NCI-H128 (cell line): ENCODE results near the gene ZBTB2.
A peak's percentile ranks its signal among the peaks of the same experiment; 100 is the strongest.
"Not testable (repeated sequence)": the region's sequence is repeated elsewhere in the genome, so short reads cannot be mapped to it uniquely, and the experiment has no call there.

Source experiments
- DNase-seq: peaks from one replicate; lab custom pipeline; 2025; ENCODE audit not compliant: unreplicated experiment; lab: John Stamatoyannopoulos, UW

The ZBTB2 gene

DNA sequence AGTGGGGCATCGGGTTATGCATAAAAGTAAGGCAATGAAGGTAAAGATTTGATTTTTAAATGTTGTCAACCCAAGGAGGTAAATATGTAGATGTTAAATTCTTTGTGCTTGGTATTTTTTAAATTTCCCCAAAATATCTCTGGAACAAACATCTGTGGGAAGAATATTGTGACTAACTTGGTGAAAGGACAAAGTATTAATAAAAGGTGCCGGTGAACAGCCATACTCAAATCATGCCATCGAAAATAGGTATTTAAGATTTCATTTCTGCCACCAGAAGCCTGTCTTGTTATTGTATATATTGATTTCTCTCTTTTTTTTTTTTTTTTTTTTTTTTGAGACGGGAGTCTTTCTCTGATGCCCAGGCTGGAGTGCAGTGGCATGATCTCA lies 12.6 kb upstream of the ZBTB2 start:
- DNase-seq: no peak

DNA sequence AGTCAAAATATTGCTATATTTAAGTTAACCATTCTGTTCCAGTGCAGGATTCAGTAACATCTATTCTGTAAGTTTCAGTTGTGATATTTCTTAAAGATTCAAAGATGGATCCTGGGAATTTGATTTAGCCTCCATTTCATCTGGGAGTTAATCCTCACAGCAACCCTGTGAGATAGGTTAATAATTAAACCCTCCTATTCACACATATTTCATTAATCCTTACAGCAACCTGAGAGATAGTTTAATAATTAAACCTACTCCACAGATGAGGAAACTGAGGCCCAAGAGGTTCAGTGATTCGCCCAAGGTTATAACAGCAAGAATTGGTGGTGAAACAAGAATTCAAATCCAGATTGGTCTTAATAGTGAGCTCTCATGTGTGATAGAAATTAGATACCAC lies 10.9 kb upstream of the ZBTB2 start:
- DNase-seq: no peak

DNA sequence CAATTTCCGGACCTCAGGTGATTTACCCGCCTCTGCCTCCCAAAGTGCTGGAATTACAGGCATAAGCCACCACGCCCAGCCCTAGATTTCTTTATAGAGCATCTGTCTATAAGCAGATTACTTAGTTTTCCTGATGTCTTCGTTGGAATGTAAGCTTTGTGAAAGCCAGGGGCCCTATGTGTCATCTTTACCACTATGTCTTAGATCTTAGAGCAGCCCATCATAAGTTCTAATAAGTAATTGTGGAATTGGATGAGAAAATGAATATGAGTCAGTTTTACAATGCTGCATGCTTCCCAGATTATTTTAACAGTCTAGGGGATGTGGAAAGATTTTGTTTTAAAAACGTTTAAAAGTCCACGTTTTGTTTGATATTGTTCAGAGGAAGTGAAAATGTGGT lies 9.1 kb upstream of the ZBTB2 start:
- DNase-seq: no peak

DNA sequence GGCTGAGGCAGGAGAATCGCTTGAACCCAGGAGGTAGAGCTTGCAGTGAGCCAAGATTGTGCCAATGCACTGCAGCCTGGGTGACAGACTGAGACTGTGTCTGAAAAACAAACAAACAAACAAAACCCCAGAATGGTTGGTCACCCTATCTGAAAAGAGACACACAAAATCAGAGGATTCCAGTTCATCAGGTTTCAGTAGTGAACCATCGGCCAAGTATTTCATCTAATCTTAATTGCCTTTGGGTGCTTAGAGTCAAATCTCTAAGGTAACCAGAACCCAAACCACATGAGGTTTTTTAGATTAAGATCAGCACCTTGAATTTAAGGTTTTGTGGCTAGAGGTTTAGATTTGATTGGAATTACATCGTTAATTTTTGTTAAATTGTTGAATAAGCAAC lies 8.3 kb upstream of the ZBTB2 start:
- no peak for DNase-seq

DNA sequence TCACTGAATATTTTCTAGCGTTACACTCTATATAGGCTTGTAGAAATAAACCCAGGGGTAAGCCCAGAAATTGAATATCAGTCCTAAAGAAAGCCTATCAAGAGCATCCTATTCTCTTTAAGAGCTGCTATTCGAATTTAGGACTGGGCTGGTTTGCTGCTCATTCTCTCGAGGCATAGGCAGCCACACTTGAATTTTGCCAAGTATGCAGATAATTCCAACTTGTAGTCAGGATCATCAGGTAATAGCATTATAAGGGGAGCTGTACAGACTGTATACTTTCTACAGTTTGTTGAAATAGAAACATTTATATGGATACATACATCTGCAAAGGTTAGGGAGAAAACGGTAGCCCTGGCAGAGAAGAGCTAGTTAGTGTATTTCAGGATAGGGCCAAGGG lies 2.1 kb upstream of the ZBTB2 start:
- DNase-seq: no peak

DNA sequence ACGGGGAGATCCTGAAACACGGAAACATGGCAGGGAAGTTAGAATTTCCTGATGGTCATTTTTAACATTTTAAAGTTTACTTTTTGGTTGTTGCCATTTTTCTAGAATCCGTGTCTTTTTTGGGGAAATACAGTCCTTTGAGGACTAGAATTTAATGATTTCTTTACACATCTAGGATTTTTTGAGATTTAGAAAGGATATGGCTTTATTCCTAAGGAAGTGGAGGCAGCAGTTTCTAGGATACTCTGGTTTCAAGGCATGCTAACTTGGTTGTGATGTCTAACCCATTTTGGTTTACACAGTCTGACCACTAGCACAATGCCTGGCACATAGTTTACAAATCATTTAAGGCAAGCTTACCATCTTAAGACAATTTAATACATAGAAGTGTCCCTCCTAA lies 1.1 kb upstream of the ZBTB2 start:
- DNase-seq: no peak

DNA sequence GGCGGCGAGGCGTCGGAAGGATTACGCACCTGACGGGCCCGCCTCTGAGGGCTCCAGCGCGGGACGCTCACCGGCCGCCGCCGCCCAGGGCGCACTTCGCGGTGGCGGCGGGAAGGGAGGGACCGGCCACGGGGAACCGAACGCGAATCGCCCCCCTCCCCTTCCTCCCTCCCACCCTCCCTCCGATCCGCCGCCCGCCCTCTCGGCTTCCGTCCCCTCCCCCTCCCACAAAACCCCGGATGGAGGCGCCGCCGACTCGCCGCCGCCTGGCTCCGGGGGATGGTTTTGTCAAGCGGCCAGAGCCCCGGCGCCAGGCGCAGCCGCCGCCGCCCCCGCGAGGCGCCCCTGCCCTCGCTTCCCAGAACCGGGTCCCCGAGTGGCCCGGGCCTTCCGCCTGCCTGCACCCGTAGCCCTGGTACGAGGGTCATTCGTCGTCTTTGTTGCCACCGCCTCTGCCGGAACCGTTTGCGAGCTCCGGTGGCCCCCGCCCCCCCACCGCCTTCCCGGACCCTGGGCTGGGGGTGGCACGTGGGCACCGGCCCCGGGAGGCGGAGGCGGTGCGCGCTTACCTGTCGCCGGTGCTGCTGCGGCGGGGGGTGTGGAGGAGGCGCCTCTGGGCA lies 398 bp downstream of the ZBTB2 start:
- no peak for DNase-seq

DNA sequence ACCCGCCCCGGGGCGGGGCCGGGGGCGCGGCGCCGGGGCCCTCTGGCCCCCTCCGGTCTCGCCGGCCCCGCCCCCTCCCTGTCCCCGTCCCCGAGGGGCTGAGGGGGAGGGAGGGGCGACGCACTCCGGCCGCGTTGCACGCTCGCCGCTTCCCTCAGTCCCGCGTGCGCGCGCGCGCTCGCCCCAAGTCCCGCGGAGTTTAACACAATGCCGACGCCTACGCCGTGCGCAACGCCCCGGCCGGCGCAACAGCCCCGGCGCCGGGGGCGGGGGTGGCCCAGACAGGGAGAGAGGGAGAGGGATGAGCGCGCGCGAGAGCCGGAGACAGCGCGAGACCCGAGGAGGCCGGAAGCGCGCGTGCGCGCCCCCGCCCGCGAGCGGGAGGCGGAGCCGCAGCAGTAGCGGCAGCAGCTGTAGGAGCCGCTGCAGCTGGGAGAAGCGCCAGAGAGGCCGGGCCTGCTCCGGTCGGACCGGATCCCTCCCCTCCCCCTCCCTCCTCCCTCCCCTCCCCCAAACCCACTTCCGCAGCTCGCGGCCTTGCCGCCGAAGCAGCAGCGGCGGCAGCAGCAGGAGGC lies 996 bp downstream of the ZBTB2 start:
- DNase-seq: peak; percentile 95

DNA sequence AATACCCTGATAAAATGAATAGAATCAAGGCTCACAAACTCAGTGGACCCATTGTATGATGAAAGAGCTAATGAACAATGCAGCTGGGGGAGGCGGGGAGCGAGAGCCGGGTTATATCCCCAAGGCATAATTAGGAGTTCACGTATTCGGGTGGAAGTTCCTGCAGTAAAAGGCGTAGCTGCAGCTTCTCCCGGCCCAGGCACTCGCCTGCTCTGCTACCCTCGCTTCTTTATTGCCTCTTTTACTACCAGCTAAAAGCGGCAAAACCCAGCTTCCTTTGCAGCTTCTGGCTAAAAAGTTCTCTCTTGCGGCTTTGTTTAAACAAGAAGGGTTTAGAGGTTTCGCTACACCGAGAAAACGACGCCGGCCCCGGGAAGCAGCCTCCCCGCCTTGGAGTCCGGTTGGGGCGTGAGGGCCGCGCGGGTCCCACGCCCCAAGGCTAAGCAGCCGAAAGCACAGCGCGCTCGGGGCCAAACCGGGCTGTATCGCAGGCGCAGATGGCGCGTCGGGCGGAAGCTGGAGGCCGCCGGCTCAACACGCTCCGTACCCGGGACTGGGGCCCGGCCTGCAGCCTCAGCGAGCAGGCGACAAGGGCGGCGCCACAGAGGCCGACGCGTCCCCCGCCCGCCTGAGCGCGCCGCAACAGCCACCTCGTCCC lies 1.6 kb downstream of the ZBTB2 start:
- no peak for DNase-seq

DNA sequence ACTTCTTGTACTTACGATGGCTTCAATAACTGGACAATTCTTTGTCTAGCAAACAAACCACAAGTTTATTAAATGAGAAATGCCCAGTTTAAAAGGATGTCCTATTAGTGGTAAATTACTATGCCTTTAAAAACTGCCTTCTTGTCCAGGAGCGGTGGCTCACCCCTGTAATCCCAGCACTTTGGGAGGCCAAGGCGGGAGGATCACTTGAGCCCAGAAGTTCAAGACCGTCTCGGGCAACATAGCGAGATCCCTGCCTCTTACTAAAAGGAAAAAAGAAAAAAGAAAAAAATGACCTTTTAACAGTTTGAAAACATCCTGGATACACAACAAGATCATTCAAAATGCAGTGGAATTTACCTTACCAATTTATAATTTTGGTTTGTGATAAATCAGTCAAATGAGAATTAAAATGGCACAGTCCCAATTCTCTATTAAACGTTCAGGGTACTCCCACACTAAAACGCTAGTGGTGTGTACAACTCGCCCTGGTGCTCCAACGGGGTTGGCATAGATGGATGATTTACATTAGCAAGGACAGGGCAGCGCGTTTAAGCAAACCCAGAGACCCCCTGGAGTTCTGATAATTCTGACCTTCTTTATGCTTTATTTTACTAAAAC lies 2.3 kb downstream of the ZBTB2 start:
- no peak for DNase-seq

DNA sequence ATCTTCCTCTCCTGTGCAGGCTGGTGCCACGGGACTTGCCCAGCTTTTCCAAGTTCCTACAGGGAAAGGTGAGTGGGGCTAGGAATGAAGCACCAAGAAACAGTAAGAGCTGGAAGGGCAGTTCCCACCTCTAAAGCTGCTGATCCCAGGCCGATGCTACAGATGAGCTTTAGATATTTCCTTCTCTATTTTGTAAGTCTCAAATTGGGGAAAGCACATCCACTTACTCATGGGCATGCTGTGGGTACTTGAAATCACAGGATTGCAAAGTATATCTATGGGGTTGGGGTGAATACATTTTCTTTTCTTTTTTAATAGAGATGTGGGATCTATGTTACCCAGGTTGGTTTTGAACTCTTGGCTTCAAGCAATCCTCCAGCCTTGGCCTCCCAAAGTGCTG lies 3.1 kb downstream of the ZBTB2 start:
- no peak for DNase-seq

DNA sequence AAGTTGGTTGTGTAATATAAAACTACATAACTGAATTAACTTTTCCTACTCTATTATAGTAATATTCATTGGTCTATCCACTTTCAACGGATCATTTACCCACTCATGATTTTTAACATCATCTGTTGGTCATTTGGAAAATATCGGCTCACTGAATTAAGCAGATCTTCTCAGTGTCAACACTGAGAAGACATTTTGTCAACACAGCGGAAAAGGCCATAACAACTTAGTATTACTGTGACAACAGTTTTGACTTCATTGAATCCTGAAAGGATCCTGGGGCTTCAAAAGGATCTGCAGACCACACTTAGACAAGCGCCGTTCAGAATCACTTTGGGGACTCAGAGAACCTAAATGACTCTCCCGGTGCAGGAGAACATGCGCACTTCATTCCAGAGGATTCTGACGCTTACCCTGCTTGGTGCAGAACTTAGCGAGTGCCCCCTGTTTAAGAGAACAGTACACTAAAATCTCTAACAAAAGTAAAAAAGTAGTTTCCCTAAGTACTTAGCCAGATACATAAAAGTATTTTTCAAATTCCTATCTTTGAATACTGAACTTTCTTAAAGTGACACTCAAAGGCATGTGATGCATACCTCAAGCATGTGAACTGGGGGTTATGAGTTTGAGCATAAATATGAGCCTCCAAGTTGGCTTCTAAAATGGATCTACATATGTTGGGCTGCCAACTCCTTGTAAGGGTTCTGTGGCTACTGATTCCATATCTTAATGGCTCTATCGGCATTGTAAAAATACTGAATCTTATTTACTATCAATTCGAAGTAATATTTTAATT lies 4.0 kb downstream of the ZBTB2 start:
- DNase-seq: no peak

DNA sequence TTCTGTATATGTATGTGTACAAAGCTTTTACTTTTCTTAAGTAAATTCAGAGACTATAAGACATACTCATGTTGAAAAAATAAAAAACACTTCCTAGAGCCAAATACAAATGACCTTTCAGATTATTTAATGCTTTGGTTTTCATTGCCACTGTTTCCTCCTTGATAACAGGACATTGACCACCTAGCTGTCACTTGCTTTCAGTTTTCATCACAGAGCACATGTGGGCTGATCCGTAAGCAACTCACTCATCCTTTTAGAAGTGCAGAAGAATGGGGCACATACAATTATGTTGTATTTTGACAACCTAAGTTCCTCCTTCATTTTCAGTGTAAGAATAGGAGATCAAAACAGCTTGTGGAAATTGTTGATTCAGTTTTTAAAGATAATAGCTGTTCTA lies 6.2 kb downstream of the ZBTB2 start:
- no peak for DNase-seq

DNA sequence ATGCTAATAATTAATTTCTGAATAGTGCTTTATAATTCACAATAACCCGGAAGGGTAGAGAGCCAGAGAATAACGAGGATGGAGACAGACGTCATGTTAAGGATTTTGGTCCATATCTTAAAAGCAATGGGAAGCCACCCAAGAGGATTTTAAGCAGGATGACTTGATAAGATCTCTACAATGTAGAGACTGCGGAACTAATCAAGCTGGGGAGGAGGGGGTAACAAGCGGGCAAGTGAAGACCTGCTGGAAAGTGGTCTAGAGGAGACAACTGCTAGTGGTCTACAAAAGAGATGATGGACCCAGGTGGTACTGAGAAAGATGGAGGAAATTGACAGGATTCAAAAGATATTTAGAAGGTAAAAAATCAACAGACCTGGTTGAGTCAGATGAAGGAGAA lies 7.2 kb downstream of the ZBTB2 start:
- DNase-seq: no peak

DNA sequence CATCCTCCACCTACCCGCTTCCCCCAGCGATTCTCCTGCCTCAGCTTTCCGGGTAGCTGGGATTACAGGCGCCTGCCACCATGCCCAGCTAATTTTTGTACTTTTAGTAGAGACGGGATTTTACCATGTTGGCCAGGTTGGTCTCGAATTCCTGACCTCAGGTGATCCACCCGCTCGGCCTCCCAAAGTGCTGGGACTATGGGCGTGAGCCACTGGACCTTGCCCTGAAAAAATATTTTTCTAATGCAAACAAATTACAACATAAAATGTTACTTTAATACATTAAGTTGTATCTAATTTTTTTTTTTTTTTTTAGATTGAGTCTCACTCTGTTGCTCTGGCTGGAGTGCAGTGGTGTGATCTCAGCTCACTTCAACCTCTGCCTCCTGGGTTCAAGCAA lies 8.7 kb downstream of the ZBTB2 start:
- DNase-seq: not testable (repeated sequence)

DNA sequence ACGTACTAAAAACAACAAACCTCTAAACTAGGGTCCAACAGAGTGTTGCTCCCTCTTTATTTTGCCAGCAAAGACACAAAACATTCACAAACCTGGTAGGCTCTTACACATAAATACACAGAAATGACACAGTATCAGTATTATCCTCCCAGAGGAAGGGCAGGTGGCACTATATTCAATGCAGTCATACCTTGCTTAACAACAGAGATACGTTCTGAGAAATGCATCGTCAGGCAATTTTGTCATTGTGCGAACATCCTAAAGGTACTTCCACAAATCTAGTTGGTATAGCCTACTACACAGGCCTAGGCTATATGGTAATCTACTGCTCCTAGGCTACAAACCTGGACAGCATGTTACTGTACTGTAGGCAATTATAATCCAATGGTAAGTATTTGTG lies 9.6 kb downstream of the ZBTB2 start:
- DNase-seq: no peak

DNA sequence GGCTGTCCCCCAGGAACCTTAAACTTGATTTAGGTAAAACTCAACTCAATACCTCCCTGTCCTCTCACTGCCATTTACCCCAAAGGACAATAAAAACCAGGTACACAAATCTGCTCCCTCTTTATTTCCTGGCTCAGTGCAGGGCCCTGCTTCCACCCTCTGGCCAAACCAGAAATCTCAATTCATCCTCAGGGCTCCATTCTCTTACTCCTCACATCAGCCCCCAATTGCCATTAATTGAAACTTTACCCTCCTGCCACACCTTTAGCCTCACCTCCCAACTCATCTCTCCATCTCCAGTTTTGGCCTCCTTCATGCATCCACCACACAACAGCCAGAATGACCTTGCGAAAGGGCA lies 10.5 kb downstream of the ZBTB2 start:
- no peak for DNase-seq

DNA sequence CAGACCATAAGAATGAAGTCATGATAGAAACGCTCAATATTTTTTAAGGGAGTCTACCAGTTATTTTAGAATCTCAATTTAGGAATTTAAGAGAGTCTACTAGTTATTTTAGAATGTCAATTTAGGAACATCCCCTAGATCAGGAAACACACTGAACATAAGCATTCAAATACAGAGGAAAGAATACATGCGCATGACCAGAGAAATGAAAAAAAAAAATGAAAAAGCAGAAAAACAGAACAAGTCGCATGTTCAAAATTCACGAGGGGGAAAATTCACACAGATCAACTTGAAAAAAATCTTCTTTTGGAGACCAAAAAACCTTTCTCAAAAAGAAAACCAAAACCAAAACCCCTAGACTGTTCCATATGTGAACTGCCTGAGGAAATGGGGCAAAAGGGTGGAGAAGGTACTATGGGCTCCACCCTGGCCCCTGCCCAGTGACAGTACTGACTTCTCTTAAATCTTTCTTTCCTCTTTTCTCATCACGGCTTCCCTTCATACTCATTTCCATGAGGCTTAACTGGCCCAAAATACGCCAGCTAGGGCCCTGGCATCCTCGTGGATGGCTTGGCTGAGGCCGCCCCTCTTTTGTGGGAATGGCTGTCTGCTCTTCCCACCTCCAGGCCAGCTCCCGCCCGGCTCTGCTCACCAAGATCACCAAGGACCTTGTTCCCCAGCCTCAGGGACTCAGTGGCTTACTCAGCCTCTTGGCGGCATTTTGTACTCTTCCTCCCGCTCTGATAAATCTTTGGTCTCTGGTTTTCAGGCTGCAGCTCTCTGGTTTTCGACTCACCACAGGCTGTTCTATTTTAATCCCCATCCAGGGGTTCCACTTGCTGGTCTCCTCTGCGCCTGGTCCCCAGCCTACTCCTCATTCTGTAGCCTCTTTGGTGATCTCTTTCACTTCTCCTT lies 11.2 kb downstream of the ZBTB2 start:
- DNase-seq: no peak

DNA sequence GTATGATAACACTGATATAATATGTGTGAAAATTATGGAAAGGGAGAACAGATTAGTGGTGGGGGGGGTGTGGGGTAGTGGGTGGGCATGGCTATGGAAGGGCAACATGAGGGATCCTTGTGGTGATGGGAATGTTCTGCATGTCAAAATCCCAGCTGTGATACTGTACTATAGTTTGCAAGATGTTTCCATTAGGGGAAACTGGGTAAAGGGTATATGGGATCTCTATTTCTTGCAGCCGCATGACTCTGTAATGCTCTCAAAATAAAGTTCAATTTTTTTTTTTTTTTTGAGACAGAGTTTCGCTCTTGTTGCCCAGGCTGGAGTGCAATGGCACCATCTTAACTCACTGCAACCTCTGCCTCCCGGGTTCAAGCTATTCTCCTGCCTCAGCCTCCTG lies 14.3 kb downstream of the ZBTB2 start:
- DNase-seq: no peak

DNA sequence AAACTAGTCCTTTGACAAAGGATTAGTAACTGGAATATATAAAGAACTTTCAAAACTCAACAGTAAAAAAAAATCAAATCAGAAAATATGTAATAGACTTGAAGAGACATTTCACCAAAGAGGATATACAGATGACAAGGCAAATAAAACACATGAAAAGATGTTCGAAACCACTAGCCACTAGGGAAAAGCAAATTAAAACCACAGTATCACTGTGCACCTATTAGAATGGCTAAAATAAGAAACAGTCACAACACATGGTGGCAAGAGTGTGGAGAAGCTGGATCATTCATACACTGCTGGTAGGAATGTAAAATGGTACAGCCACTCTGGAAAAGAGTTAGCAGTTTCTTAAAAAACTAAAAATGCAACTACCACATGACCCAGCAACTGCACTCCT lies 14.9 kb downstream of the ZBTB2 start:
- DNase-seq: no peak

DNA sequence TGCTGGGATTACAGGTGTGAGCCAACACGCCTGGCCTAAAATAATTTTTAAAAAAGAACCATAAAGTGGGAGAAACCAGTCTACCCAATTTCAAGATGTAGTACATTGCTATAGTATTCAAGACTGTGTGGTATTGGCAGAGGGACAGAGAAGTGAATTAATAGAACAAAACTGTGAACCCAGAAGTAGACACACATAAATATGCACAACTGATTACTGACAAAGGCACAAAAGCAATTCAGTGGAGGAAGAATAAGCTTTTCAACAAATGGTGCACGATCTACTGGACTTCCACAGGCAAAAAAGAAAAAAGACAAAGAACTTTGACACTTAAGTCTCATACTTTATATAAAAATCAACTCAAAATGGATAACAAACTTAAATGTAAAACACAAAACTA lies 15.5 kb downstream of the ZBTB2 start:
- DNase-seq: no peak
